Measurements from ENCODE around the gene NFIA.

NFIA gene

DNA sequence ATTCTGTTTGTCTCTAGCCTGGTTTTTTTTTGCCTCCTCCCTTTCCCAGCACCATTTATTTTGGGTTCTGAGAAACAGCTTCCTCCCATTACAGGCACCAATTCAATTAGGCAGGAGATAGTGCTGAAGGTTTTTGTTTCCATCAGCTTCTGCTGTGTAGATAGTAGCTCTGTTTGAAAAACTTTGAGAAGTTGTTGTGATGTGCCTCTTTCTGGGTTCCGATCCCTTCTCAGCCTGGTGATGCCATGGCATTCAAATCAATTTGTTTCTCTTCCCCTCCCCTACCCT lies 109.0 kb downstream of the NFIA start:
- H2AFZ ChIP-seq (ENCODE audit: low read depth, low read length): no peak overlapping the region
- no peaks in the 10 kb centered on the region for H3K36me3 ChIP-seq (ENCODE audit: insufficient read depth, low read length)
- H3K27me3 ChIP-seq (ENCODE audit: insufficient read depth, low read length): no peaks in the 10 kb centered on the region
- H3K4me3 ChIP-seq (ENCODE audit: low read length): no peak overlapping the region
- H3K9me3 ChIP-seq (ENCODE audit: low read length): no peaks in the 10 kb centered on the region
- H3K4me1 ChIP-seq (ENCODE audit: insufficient read depth, low read length): no peaks in the 10 kb centered on the region

DNA sequence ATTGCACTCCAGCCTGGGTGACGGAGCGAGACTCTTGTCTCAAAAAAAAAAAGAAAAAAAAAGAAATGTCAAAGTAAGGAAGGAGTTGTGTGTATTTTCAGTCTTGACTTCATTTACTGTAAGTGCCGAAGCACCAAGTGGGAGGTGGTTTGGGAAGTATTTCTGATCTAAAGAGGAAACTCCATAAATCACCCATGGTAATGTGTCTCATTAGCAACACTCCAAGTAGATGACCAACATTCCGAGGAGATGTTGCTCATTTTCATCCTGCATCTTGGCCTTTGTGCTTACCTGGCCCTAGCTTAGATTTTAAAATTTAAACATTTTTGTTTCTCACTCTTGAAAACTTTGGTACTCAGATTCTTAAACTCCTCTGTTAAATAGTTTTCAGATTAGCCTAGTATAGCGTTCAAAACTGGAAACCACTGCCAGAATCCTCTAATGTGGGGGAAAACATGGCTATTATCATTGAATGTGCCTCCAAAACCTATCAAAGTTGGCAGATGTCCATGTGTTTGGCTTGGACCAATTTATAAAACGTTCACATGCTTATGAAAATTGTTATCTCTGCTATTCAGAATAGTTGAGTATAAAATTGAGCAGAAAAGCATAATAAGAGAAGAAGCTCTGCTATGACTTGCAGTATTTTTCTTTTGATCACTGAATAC lies 110.4 kb downstream of the NFIA start:
- Histone ChIP-seq H3K4me1 (ENCODE audit: insufficient read depth, low read length) (no peaks in the 10 kb centered on the region), H2AFZ (ENCODE audit: low read depth, low read length) (no peak overlapping the region), H3K4me3 (ENCODE audit: low read length) (no peak overlapping the region), H3K27me3 (ENCODE audit: insufficient read depth, low read length) (no peaks in the 10 kb centered on the region), H3K36me3 (ENCODE audit: insufficient read depth, low read length) (no peaks in the 10 kb centered on the region), H3K9me3 (ENCODE audit: low read length) (no peaks in the 10 kb centered on the region)

DNA sequence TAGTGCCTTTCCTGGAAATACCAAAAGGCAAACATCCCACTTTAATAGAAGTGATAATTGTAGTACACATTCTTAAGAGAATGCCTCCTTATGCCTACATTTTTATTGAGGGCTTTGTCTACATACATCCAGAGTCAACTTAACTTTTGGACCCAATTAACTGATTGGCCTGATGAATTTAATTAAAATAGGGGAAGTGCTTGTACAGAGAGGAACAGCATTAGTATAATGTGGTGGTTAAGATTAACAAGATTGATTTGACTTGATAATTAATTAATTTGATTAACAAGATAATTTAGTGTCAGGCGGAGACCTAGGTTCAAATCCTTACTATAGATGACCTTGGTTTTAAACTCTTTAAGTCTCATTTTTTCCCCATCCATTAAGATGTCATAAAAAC lies 111.4 kb downstream of the NFIA start:
- H3K4me3 ChIP-seq (ENCODE audit: low read length): no peak overlapping the region
- H2AFZ ChIP-seq (ENCODE audit: low read depth, low read length): no peak overlapping the region
- H3K4me1 ChIP-seq (ENCODE audit: insufficient read depth, low read length): no peaks in the 10 kb centered on the region
- H3K27me3 ChIP-seq (ENCODE audit: insufficient read depth, low read length): no peaks in the 10 kb centered on the region
- H3K9me3 ChIP-seq (ENCODE audit: low read length): no peaks in the 10 kb centered on the region
- no peaks in the 10 kb centered on the region for H3K36me3 ChIP-seq (ENCODE audit: insufficient read depth, low read length)

- H3K36me3 ChIP-seq (ENCODE audit: insufficient read depth, low read length): no peaks in the 10 kb centered on the region
- H2AFZ ChIP-seq (ENCODE audit: low read depth, low read length): no peak overlapping the region
- H3K4me1 ChIP-seq (ENCODE audit: insufficient read depth, low read length): no peaks in the 10 kb centered on the region
- no peak overlapping the region for H3K4me3 ChIP-seq (ENCODE audit: low read length)
- H3K9me3 ChIP-seq (ENCODE audit: low read length): no peaks in the 10 kb centered on the region
- no peaks in the 10 kb centered on the region for H3K27me3 ChIP-seq (ENCODE audit: insufficient read depth, low read length)
Measured at GRCh38 chr1:61198554-61198953, 116.2 kb downstream of the NFIA start.

DNA sequence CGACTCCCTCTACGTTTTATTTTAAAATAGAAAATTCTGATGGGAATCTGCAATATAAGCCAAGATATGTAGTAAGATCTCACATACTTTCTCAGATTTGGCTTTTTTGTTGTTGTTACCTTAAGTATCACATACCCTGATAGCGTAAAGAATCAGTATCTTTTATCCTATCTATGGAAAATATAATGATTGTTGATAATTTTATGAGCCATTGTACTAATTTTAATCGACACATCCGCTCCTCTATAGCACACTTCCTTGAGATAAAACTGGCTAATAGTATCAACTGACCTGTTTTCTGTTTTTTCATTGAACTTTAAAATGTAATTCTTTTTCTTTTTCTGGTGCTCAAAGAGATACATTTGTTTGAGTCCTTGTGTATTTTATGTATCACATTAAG lies 118.7 kb downstream of the NFIA start:
- Histone ChIP-seq H2AFZ (ENCODE audit: low read depth, low read length) (no peak overlapping the region), H3K4me1 (ENCODE audit: insufficient read depth, low read length) (no peaks in the 10 kb centered on the region), H3K4me3 (ENCODE audit: low read length) (no peak overlapping the region), H3K9me3 (ENCODE audit: low read length) (no peaks in the 10 kb centered on the region), H3K36me3 (ENCODE audit: insufficient read depth, low read length) (no peaks in the 10 kb centered on the region), H3K27me3 (ENCODE audit: insufficient read depth, low read length) (no peaks in the 10 kb centered on the region)

GRCh38 chr1:61202854-61203598 lies 120.7 kb downstream of the NFIA start:
- H3K27me3 ChIP-seq (ENCODE audit: insufficient read depth, low read length): no peaks in the 10 kb centered on the region
- H2AFZ ChIP-seq (ENCODE audit: low read depth, low read length): no peak overlapping the region
- no peaks in the 10 kb centered on the region for H3K36me3 ChIP-seq (ENCODE audit: insufficient read depth, low read length)
- H3K4me1 ChIP-seq (ENCODE audit: insufficient read depth, low read length): no peaks in the 10 kb centered on the region
- no peaks in the 10 kb centered on the region for H3K9me3 ChIP-seq (ENCODE audit: low read length)
- H3K4me3 ChIP-seq (ENCODE audit: low read length): no peak overlapping the region

DNA sequence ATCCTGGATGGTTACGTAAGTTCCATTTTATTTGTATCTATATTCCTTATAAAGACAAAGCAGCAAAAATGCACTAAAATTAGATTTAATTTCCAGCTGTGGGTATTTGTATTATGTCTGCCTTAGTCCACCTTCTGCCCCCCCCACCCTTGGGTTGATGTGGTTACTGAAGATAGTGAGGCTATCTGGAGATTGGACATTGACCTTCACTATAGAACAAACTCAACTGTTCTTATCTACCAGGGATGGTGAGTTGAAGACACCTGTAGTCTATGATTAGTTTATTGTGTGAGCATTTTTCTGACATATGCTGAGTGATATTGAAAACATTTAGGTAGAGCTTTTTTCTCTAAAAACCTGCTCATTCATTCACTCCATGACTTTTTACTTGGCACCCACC lies 122.2 kb downstream of the NFIA start:
- Histone ChIP-seq H3K9me3 (ENCODE audit: low read length) (no peaks in the 10 kb centered on the region), H3K27me3 (ENCODE audit: insufficient read depth, low read length) (no peaks in the 10 kb centered on the region), H3K4me3 (ENCODE audit: low read length) (no peak overlapping the region), H3K4me1 (ENCODE audit: insufficient read depth, low read length) (no peaks in the 10 kb centered on the region), H2AFZ (ENCODE audit: low read depth, low read length) (no peak overlapping the region), H3K36me3 (ENCODE audit: insufficient read depth, low read length) (no peaks in the 10 kb centered on the region)

GRCh38 chr1:61207416-61207815 lies 125.1 kb downstream of the NFIA start:
- H3K4me1 ChIP-seq (ENCODE audit: insufficient read depth, low read length): no peaks in the 10 kb centered on the region
- H3K4me3 ChIP-seq (ENCODE audit: low read length): no peak overlapping the region
- H3K27me3 ChIP-seq (ENCODE audit: insufficient read depth, low read length): no peaks in the 10 kb centered on the region
- no peak overlapping the region for H2AFZ ChIP-seq (ENCODE audit: low read depth, low read length)
- no peaks in the 10 kb centered on the region for H3K36me3 ChIP-seq (ENCODE audit: insufficient read depth, low read length)
- H3K9me3 ChIP-seq (ENCODE audit: low read length): no peaks in the 10 kb centered on the region

- no peaks in the 10 kb centered on the region for H3K36me3 ChIP-seq (ENCODE audit: insufficient read depth, low read length)
- no peaks in the 10 kb centered on the region for H3K9me3 ChIP-seq (ENCODE audit: low read length)
- no peak overlapping the region for H2AFZ ChIP-seq (ENCODE audit: low read depth, low read length)
- H3K27me3 ChIP-seq (ENCODE audit: insufficient read depth, low read length): no peaks in the 10 kb centered on the region
- no peak overlapping the region for H3K4me3 ChIP-seq (ENCODE audit: low read length)
- no peaks in the 10 kb centered on the region for H3K4me1 ChIP-seq (ENCODE audit: insufficient read depth, low read length)
Measured at GRCh38 chr1:61208172-61208571, 125.8 kb downstream of the NFIA start.

DNA sequence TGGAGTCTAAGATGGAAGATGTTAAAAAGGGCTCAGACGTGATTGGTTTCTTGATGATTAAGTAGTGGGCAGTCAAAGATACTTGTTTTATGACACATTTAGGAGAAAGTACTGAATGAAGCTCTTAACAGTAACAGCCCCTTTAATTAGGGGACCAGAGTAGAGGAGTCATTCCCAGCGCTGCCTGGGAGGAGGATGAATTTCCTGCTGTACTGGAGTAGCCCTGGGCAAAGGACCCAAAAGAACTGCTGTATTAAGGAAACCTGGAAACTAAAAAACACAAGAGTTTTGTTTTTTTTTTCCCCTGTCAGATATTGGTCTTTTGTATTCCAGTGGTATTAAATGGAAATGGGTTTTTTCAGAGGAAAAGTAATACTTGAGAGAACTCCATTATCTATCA lies 126.5 kb downstream of the NFIA start:
- H2AFZ ChIP-seq (ENCODE audit: low read depth, low read length): no peak overlapping the region
- H3K9me3 ChIP-seq (ENCODE audit: low read length): no peaks in the 10 kb centered on the region
- H3K4me1 ChIP-seq (ENCODE audit: insufficient read depth, low read length): no peaks in the 10 kb centered on the region
- no peak overlapping the region for H3K4me3 ChIP-seq (ENCODE audit: low read length)
- no peaks in the 10 kb centered on the region for H3K27me3 ChIP-seq (ENCODE audit: insufficient read depth, low read length)
- H3K36me3 ChIP-seq (ENCODE audit: insufficient read depth, low read length): no peaks in the 10 kb centered on the region

DNA sequence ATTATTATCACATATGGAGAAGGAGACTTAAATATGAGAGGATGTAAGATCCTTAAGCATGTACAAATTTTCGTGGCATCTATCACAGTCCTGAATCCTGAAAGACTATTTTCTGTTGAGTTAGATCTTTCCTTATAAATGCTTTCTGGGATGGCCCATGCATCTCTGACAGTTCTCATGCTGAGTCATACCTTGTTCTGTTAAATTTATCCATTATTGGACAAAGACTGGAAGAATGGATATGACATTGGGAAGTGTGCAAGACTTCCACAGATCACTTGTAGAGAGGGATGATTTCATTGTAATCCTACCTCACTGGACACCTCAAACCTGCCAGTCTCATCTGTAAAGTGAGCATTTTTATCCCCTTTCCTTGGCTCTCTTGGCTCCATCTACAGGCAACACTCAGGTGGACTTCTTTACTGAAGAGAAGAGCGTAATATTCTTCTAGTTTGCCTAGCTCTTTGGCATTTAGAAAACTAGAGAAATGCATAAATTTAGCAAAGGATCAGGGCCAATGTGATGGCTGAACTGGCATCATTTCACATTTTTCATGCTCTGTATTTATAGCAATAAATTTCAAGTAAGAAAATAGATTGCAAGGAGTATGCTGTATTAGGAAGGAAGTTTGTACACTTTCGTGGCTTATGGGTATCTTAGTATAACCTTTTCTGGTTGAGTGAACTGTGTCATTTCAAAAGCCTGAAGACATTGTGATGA lies 128.2 kb downstream of the NFIA start:
- Histone ChIP-seq H2AFZ (ENCODE audit: low read depth, low read length) (no peak overlapping the region), H3K9me3 (ENCODE audit: low read length) (no peaks in the 10 kb centered on the region)

GRCh38 chr1:61213245-61214011 lies 131.1 kb downstream of the NFIA start:
- no peaks in the 10 kb centered on the region for H3K27me3 ChIP-seq (ENCODE audit: insufficient read depth, low read length)
- no peaks in the 10 kb centered on the region for H3K36me3 ChIP-seq (ENCODE audit: insufficient read depth, low read length)
- no peak overlapping the region for H3K4me3 ChIP-seq (ENCODE audit: low read length)
- no peaks in the 10 kb centered on the region for H3K9me3 ChIP-seq (ENCODE audit: low read length)
- no peaks in the 10 kb centered on the region for H3K4me1 ChIP-seq (ENCODE audit: insufficient read depth, low read length)
- H2AFZ ChIP-seq (ENCODE audit: low read depth, low read length): no peak overlapping the region

More for the DNA sequence above, 128.2 kb downstream of the NFIA start:
- H3K4me3 ChIP-seq (ENCODE audit: low read length): no peak overlapping the region
- H3K27me3 ChIP-seq (ENCODE audit: insufficient read depth, low read length): no peaks in the 10 kb centered on the region
- no peaks in the 10 kb centered on the region for H3K36me3 ChIP-seq (ENCODE audit: insufficient read depth, low read length)
- no peaks in the 10 kb centered on the region for H3K4me1 ChIP-seq (ENCODE audit: insufficient read depth, low read length)

- no peak overlapping the region for H2AFZ ChIP-seq (ENCODE audit: low read depth, low read length)
- H3K4me1 ChIP-seq (ENCODE audit: insufficient read depth, low read length): no peaks in the 10 kb centered on the region
- no peak overlapping the region for H3K4me3 ChIP-seq (ENCODE audit: low read length)
- H3K9me3 ChIP-seq (ENCODE audit: low read length): no peaks in the 10 kb centered on the region
- no peaks in the 10 kb centered on the region for H3K36me3 ChIP-seq (ENCODE audit: insufficient read depth, low read length)
- H3K27me3 ChIP-seq (ENCODE audit: insufficient read depth, low read length): no peaks in the 10 kb centered on the region
Measured at GRCh38 chr1:61215119-61215518, 132.8 kb downstream of the NFIA start.
